H1 (cell line): ENCODE measurements around the gene EPHA6. TPM values are rescaled to one million over a fixed set of nuclear protein-coding genes. Genes with fewer than 3 reads are reported as not detected.

Source experiments
- BRCA1 ChIP-seq: IDR thresholded peaks from 2 replicates; pipeline ENCODE4 v1.6.1; 2012; ENCODE audit warnings: low read depth, low read length, improper control_type of control experiment
- CHD2 ChIP-seq: IDR thresholded peaks from 2 replicates; pipeline ENCODE4 v1.6.1; 2012; ENCODE audit warnings: low read length, improper control_type of control experiment
- FOSL1 ChIP-seq: IDR thresholded peaks from 2 replicates; pipeline ENCODE4 v1.6.1; 2011; ENCODE audit warnings: mild to moderate bottlenecking, low read depth, low read length, moderate library complexity; ENCODE audit not compliant: insufficient read depth
- NANOG ChIP-seq: IDR thresholded peaks from 2 replicates; pipeline ENCODE4 v1.6.1; 2011; ENCODE audit warnings: low read length, low read depth, mild to moderate bottlenecking, inconsistent platforms; ENCODE audit not compliant: insufficient read depth, poor library complexity, severe bottlenecking
- SAP30 ChIP-seq: fragments of 300-600 bp; sonication (generic); IDR thresholded peaks from 2 replicates; pipeline ENCODE4 v1.7.1; 2012; ENCODE audit warnings: low read length, moderate library complexity, mild to moderate bottlenecking, inconsistent platforms; ENCODE audit not compliant: insufficient read depth, insufficient replicate concordance
- SP1 ChIP-seq: IDR thresholded peaks from 2 replicates; pipeline ENCODE4 v1.6.1; 2011; ENCODE audit warnings: low read depth, low read length
- TBP ChIP-seq: IDR thresholded peaks from 2 replicates; pipeline ENCODE4 v1.6.1; 2011; ENCODE audit warnings: low read depth, low read length, improper control_type of control experiment
- TCF12 ChIP-seq: IDR thresholded peaks from 2 replicates; pipeline ENCODE4 v1.6.1; 2011; ENCODE audit warnings: low read depth, mild to moderate bottlenecking, low read length
- polyA plus RNA-seq, 7 experiments: library from polyadenylated mRNA; depleted of rRNA in 3 of 7; stranded (reverse) in 5 of 7; unstranded in 2 of 7; fragments of >200 nt in 5 of 7; fragments of 200-250 nt in 2 of 7; gene quantifications; 1 replicate in 5 of 7; 2 replicates in 1 of 7; 4 replicates in 1 of 7; pipeline versions ENCODE4 v1.2.1 to v1.2.3, GENCODE V29; 2011 to 2013; ENCODE audit warnings: missing spikeins in 2 of 7, mixed read lengths in 2 of 7
- total RNA-seq: library from RNA; stranded (reverse); fragmentation: NEBNext Ultra II Directional; extraction: Animal tissue kit (Norgen Biotek cat#: 25700); gene quantifications from 2 replicates; pipeline ENCODE4 v1.2.1, GENCODE V29; 2021

EPHA6 gene
- total and polyA plus RNA-seq, 2 of the 8 experiments (the other 6 are each of a cell fraction or from before 2014, with no cell fraction given) = 0.83 to 3.2 TPM

- TF ChIP-seq FOSL1 (no peak), CHD2 (no peak), NANOG (no peak), BRCA1 (no peak), TBP (no peak), TCF12 (no peak), SAP30 (no peak), SP1 (no peak)
Observed at GRCh38 chr3:97795951-97796350, 981.6 kb downstream of the EPHA6 start (continued).
